ENCODE data around the gene IL5. TPM values are rescaled to one million over a fixed set of nuclear protein-coding genes. Genes with fewer than 3 reads are reported as not detected.
"Not testable (repeated sequence)": the region's sequence is repeated elsewhere in the genome, so short reads cannot be mapped to it uniquely, and the experiment has no call there.

The IL5 gene
- total RNA-seq, 4 donors from 2014 or later = not detected

DNA sequence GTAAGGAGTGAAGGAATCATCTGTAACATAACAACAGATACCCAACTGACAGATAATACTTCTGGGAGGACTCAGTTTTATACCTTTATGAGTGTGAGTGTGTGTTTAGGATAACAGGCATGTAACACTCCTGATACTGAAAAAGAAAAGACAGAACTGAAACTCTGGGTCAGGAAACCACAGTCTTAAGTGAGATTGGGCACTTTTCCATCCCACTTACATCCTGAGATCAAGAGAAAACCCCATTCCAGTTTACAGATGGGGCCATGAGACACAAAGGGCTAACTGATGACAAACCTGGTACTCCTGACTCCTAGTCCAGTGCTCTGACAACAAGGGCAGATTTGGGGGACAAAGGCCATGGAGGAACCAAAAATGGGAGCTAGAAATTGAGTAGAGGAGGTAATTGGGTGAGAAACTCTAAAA lies 18.0 kb downstream of the IL5 start:
- H3K36me3 ChIP-seq = no peaks in the 10 kb centered on the region
- no peak overlapping the region for H3K27ac ChIP-seq
- no peak for DNase-seq (ENCODE audit: low spot score in 2 of 2)
- H3K9me3 ChIP-seq = peaks cover 0 to 16% (median 6%) of the 10 kb centered on the region in 4 donors
- H3K4me3 ChIP-seq = no peak overlapping the region
- H3K4me1 ChIP-seq = peaks cover 0 to 4% (median 0%) of the 10 kb centered on the region in 4 donors
- H3K27me3 ChIP-seq = no peaks in the 10 kb centered on the region
- TF ChIP-seq, protein P1, sequence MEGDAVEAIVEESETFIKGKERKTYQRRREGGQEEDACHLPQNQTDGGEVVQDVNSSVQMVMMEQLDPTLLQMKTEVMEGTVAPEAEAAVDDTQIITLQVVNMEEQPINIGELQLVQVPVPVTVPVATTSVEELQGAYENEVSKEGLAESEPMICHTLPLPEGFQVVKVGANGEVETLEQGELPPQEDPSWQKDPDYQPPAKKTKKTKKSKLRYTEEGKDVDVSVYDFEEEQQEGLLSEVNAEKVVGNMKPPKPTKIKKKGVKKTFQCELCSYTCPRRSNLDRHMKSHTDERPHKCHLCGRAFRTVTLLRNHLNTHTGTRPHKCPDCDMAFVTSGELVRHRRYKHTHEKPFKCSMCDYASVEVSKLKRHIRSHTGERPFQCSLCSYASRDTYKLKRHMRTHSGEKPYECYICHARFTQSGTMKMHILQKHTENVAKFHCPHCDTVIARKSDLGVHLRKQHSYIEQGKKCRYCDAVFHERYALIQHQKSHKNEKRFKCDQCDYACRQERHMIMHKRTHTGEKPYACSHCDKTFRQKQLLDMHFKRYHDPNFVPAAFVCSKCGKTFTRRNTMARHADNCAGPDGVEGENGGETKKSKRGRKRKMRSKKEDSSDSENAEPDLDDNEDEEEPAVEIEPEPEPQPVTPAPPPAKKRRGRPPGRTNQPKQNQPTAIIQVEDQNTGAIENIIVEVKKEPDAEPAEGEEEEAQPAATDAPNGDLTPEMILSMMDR (IDR thresholded peaks at IDR 0.05) = no peak
- no peak for TF ChIP-seq POLR2A (IDR thresholded peaks at IDR 0.05)
- no peak for TF ChIP-seq EP300 (IDR thresholded peaks at IDR 0.05)

DNA sequence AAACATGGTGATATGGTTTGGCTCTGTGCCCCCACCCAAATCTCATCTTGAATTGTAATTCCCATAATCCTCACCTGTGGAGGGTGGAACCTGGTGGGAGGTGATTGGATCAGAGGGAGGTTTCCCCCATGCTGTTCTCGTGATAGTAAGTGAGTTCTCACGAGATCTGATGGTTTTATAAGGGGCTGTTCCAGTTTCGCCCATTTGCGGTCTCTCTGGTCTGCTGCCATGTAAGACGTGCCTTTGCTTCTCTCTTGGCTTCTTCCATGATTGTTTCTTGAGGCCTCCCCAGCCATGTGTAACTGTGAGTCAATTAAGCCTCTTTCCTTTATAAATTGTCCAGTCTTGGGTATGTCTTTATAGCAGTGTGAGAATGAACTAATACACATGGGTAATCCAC lies 18.4 kb downstream of the IL5 start:
- not testable (repeated sequence) for H3K36me3 ChIP-seq; DNase-seq (ENCODE audit: low spot score in 2 of 2); H3K4me1 ChIP-seq; H3K27ac ChIP-seq; H3K27me3 ChIP-seq; H3K4me3 ChIP-seq
- WGBS, 2 donors = 83 to 89% methylated on average over 5 of the region's 5 CpGs
- peaks cover 0 to 20% (median 6%) of the 10 kb centered on the region in 4 donors for H3K9me3 ChIP-seq

DNA sequence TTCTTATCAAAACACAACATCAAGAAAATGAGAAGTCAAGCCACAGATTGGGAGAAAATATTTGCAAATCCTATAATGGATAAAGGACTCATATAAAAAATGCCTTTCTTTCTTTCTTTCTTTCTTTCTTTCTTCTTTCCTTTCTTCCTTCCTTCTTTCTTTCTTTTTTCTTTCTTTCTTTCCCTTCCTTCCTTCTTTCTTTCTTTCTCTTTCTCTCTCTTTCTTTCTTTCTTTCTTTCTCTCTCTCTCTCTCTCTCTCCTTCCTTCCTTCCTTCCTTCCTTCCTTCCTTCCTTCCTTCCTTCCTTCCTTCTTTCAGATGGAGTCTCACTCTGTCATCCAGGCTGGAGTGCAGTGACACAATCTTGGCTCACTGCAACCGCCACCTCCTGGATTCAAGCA lies 21.3 kb downstream of the IL5 start:
- H3K36me3 ChIP-seq; H3K4me1 ChIP-seq; H3K27me3 ChIP-seq; H3K4me3 ChIP-seq; H3K27ac ChIP-seq; DNase-seq (ENCODE audit: low spot score in 2 of 2): not testable (repeated sequence)
- 95 to 100% methylated on average over 1 of the region's 1 CpG for WGBS, 2 donors
- peaks cover 0 to 21% (median 6%) of the 10 kb centered on the region in 4 donors for H3K9me3 ChIP-seq

GRCh38 chr5:132513618-132514336 lies 29.5 kb downstream of the IL5 start:
- not testable (repeated sequence) for H3K36me3 ChIP-seq; H3K4me1 ChIP-seq; DNase-seq (ENCODE audit: low spot score in 2 of 2); H3K4me3 ChIP-seq; H3K9me3 ChIP-seq; H3K27ac ChIP-seq; H3K27me3 ChIP-seq
- WGBS, 2 donors = 92 to 94% methylated on average over 20 of the region's 25 CpGs

GRCh38 chr5:132510076-132510475 lies 33.2 kb downstream of the IL5 start:
- Histone ChIP-seq H3K4me1 (peaks cover 0 to 16% (median 2%) of the 10 kb centered on the region in 4 donors), H3K4me3 (no peak overlapping the region), H3K9me3 (peaks cover 0 to 4% (median 0%) of the 10 kb centered on the region in 4 donors), H3K27me3 (no peaks in the 10 kb centered on the region), H3K27ac (no peak overlapping the region), H3K36me3 (no peaks in the 10 kb centered on the region)
- TF ChIP-seq, protein P1 (IDR thresholded peaks at IDR 0.05) = no peak
- TF ChIP-seq POLR2A (IDR thresholded peaks at IDR 0.05) (no peak), EP300 (IDR thresholded peaks at IDR 0.05) (no peak)
- DNase-seq (ENCODE audit: low spot score in 2 of 2) = no peak

DNA sequence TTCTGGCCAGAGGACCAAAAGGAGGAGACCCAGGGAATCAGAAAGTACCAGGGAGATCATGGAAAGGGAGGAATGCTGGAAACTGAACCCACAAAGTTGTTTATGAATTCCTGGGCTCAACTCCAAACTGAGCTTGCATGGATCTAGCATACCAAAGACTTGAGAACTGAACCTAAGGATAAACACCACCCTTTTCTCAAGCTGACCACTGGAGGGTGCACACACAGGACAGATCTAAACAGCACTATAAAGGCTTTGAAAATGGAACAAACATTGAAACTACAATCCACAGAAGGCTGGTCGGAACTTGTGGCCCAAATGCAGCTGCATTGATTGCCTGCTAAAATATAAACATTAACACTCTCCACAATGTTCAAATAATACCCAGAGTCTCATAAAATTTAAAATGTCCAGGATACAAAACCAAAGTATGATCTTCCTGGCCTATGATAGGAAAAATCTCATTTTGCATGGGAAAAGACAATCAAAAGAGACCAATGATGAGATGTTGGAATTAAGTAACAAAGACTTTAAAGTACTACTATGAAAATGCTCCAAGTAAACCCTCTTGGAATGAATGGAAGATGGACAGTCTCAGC lies 37.1 kb downstream of the IL5 start:
- H3K27ac ChIP-seq = peak overlapping the region; percentile 32 to 72 (median 52)

More for the DNA sequence above, 37.1 kb downstream of the IL5 start:
- no peak for DNase-seq (ENCODE audit: low spot score in 2 of 2)
- Histone ChIP-seq H3K4me1 (peaks cover 0 to 40% (median 10%) of the 10 kb centered on the region in 4 donors), H3K36me3 (no peaks in the 10 kb centered on the region), H3K9me3 (no peaks in the 10 kb centered on the region), H3K4me3 (no peak overlapping the region), H3K27me3 (no peaks in the 10 kb centered on the region)
- 13% methylated on average over 1 of the region's 1 CpG for WGBS, 2 donors
- no peak for TF ChIP-seq POLR2A (IDR thresholded peaks at IDR 0.05)
- TF ChIP-seq, protein P1 (IDR thresholded peaks at IDR 0.05) = peak; percentile 26 to 62 (median 57)
- TF ChIP-seq EP300 (IDR thresholded peaks at IDR 0.05) = peak in 1 of 2 donors; percentile 26
